K562 (cell line): ENCODE data around the gene ATG13. TPM values are rescaled to one million over a fixed set of nuclear protein-coding genes. Genes with fewer than 3 reads are reported as not detected.

ENCODE experiments used
- ATAC-seq: fragments of 200-7000 bp; cut with Tn5 transposase; 3 replicates; pipeline ENCODE4 v1.9.1; 2020; ENCODE audit warnings: moderate library complexity
- BruUV-seq: library from RNA; stranded (reverse); fragments of 400-500 nt; replicated peaks from 2 replicates; lab custom pipeline; 2021; lab: Mats Ljungman, UMichigan
- CTCF ChIA-PET: fragments of 300-600 bp; formaldehyde crosslinking; extraction: SDS; loops from one replicate; lab custom pipeline; 2021; ENCODE audit warnings: low intra/inter-chr PET ratio; lab: Yijun Ruan, JAX
- POLR2A ChIA-PET: fragments of 300-600, 350-650 bp; sonication (Branson Sonifier 250); formaldehyde crosslinking; extraction: SDS; loops from one replicate; lab custom pipeline; 2021; ENCODE audit warnings: antibody characterized with exemption, inconsistent platforms; lab: Yijun Ruan, JAX
- DNase-seq, 4 experiments: peaks; one replicate each; pipeline versions ENCODE4 v3.0.0 to v3.0.0-alpha.2; 2011 to 2018; ENCODE audit warnings: low spot score in 3 of 4, mixed read lengths in 3 of 4; ENCODE audit errors: extremely low read depth in 1 of 4
- FAIRE-seq: peaks from 2 replicates; lab custom pipeline; 2011; peaks lifted over from hg19 to GRCh38; lab: Jason Lieb, UNC
- H2AFZ ChIP-seq: 2 replicates; pipeline ENCODE4 v1.6.0; 2011; ENCODE audit warnings: low read depth, low read length, control low read depth, inconsistent platforms
- H3K27ac ChIP-seq: fragments of 200-600 bp; 3 replicates; pipeline ENCODE4 v1.8.0; 2011; ENCODE audit warnings: low read depth, mild to moderate bottlenecking, control low read depth, inconsistent platforms, low read length, moderate library complexity, mixed read lengths; ENCODE audit errors: extremely low read depth
- H3K27me3 ChIP-seq, 2 experiments: fragments of 300-600 bp in 1 of 2; 2 replicates in 1 of 2; 3 replicates in 1 of 2; pipeline versions ENCODE4 v1.6.0 to v1.8.0; 2011; ENCODE audit warnings: inconsistent platforms in 2 of 2, low read length in 2 of 2, mild to moderate bottlenecking in 1 of 2, mixed read lengths in 1 of 2, moderate library complexity in 1 of 2; ENCODE audit not compliant: control insufficient read depth in 2 of 2, insufficient read depth in 2 of 2
- H3K36me3 ChIP-seq: fragments of 300-600 bp; 3 replicates; pipeline ENCODE4 v1.8.0; 2011; ENCODE audit warnings: mild to moderate bottlenecking, low read length, inconsistent platforms; ENCODE audit not compliant: control insufficient read depth, insufficient read depth
- H3K4me1 ChIP-seq, 2 experiments: fragments of 200-600 bp in 1 of 2; replicated peaks in 1 of 2; 2 replicates in 1 of 2; 3 replicates in 1 of 2; pipeline versions ENCODE4 v1.5.1 to v1.8.0; 2011; ENCODE audit warnings: inconsistent platforms in 2 of 2, low read length in 2 of 2, mild to moderate bottlenecking in 1 of 2, mixed read lengths in 1 of 2, moderate library complexity in 1 of 2; ENCODE audit not compliant: control insufficient read depth in 2 of 2, insufficient read depth in 2 of 2
- H3K4me2 ChIP-seq: 2 replicates; pipeline ENCODE4 v1.6.1; 2011; ENCODE audit warnings: low read length, control low read depth, inconsistent platforms, mixed read lengths; ENCODE audit not compliant: insufficient read depth
- H3K4me3 ChIP-seq: fragments of 200-600 bp; sonication (generic), shearing (Covaris generic); 2 replicates; pipeline ENCODE4 v1.5.1; 2016; ENCODE audit warnings: control low read depth, inconsistent platforms
- H3K79me2 ChIP-seq: fragments of 200-600 bp; 3 replicates; pipeline ENCODE4 v1.8.0; 2011; ENCODE audit warnings: low read length, inconsistent platforms; ENCODE audit not compliant: control insufficient read depth, insufficient read depth
- H3K9ac ChIP-seq, 2 experiments: 2 replicates each; pipeline versions ENCODE4 v1.6.0 to v1.6.1; 2011; ENCODE audit warnings: low read depth in 2 of 2, low read length in 2 of 2, control low read depth in 1 of 2, inconsistent platforms in 1 of 2, mild to moderate bottlenecking in 1 of 2, mixed read lengths in 1 of 2; ENCODE audit not compliant: insufficient read depth in 1 of 2
- H3K9me1 ChIP-seq: one replicate; pipeline ENCODE4 v1.6.0; 2011; ENCODE audit warnings: inconsistent platforms, mild to moderate bottlenecking, low read length, moderate library complexity; ENCODE audit not compliant: control insufficient read depth, insufficient read depth
- H3K9me3 ChIP-seq: replicated peaks from 2 replicates; pipeline ENCODE4 v1.5.1; 2011; ENCODE audit warnings: low read depth, low read length, inconsistent platforms; ENCODE audit not compliant: control insufficient read depth, insufficient read depth
- H4K20me1 ChIP-seq: replicated peaks from 2 replicates; pipeline ENCODE4 v1.6.1; 2011; ENCODE audit warnings: low read length, inconsistent platforms, mixed read lengths; ENCODE audit not compliant: control insufficient read depth, insufficient read depth
- ARID4B ChIP-seq: sonication (generic); formaldehyde crosslinking; IDR thresholded peaks from 2 replicates; pipeline ENCODE4 v1.8.0; 2022; ENCODE audit warnings: mild to moderate bottlenecking, missing genetic modification reagents
- BRD4 ChIP-seq: fragments of 200-600 bp; sonication (generic); IDR thresholded peaks from 2 replicates; pipeline ENCODE4 v1.6.1; 2017; ENCODE audit warnings: inconsistent platforms
- ELK1 ChIP-seq: sonication (generic); formaldehyde crosslinking; IDR thresholded peaks from 2 replicates; pipeline ENCODE4 v1.8.1; 2022; ENCODE audit warnings: missing genetic modification reagents
- MNT ChIP-seq, 2 experiments: fragments of 450-650 bp; conservative IDR thresholded peaks; 2 replicates each; pipeline ENCODE4 v1.6.1; 2017; ENCODE audit warnings: mild to moderate bottlenecking in 2 of 2, moderate library complexity in 2 of 2
- RBBP5 ChIP-seq: fragments of 200-600 bp; sonication (generic); IDR thresholded peaks from 2 replicates; pipeline ENCODE4 v1.6.1; 2012; ENCODE audit warnings: borderline replicate concordance, mild to moderate bottlenecking, low read length, control low read depth, inconsistent platforms; ENCODE audit not compliant: insufficient read depth, poor library complexity, severe bottlenecking
- STAT6 ChIP-seq: sonication (generic); formaldehyde crosslinking; IDR thresholded peaks from 2 replicates; pipeline ENCODE4 v1.8.1; 2023; ENCODE audit warnings: mild to moderate bottlenecking, missing genetic modification reagents
- ZNF232 ChIP-seq: sonication (generic); formaldehyde crosslinking; IDR thresholded peaks from 2 replicates; pipeline ENCODE4 v1.8.0; 2022; ENCODE audit warnings: mild to moderate bottlenecking, missing genetic modification reagents
- ZNF431 ChIP-seq: sonication (generic); formaldehyde crosslinking; IDR thresholded peaks from 2 replicates; pipeline ENCODE4 v1.8.0; 2022; ENCODE audit warnings: mild to moderate bottlenecking, missing genetic modification reagents
- ZNF655 ChIP-seq: fragments of 250-450 bp; sonication (Bioruptor Pico); IDR thresholded peaks from 2 replicates; pipeline ENCODE4 v1.5.0; 2021
- ZSCAN29 ChIP-seq: fragments of 450-650 bp; IDR thresholded peaks from 2 replicates; pipeline ENCODE4 v1.6.1; 2017
- WGBS: fragments of 100-300 bp; shearing (Covaris generic); methylation state at CpG from one replicate; pipeline ENCODE4 v1.1.6; 2016; ENCODE audit warnings: low coverage, mixed read lengths; ENCODE audit not compliant: insufficient coverage; ENCODE audit errors: missing lambda C conversion rate; 5-methylcytosine and 5-hydroxymethylcytosine counted together
- in situ Hi-C: fragments of 300-500 bp; cut with MboI; formaldehyde crosslinking; loops from 4 replicates; pipeline ENCODE4 v1.15.0; 2018; ENCODE audit warnings: inconsistent platforms, mixed read lengths
- intact Hi-C: fragments of 100-400 bp; cut with micrococcal nuclease; formaldehyde crosslinking; loops from 2 replicates; pipeline ENCODE4 v1.14.2; 2022
- polyA plus RNA-seq, 8 experiments: library from polyadenylated mRNA; depleted of rRNA in 4 of 8; stranded (reverse) in 5 of 8; unstranded in 3 of 8; fragments of >200 nt; fragmentation: Nextera tagmentation in 2 of 8; fragmentation: Illumina TruSeq in 1 of 8; extraction: Ambion mirVana in 2 of 8; extraction: Trizol in 1 of 8; gene quantifications; 2 replicates each; pipeline versions ENCODE4 v1.2.1 to v1.2.3, GENCODE V29; 2011 to 2014; ENCODE audit warnings: inconsistent platforms in 1 of 8, missing spikeins in 1 of 8
- total RNA-seq, 7 experiments: library from RNA; depleted of rRNA in 6 of 7; stranded (reverse); fragments of >200 nt in 6 of 7; fragmentation: Illumina TruSeq in 2 of 7; extraction: Trizol in 2 of 7; gene quantifications; 2 replicates each; pipeline versions ENCODE4 v1.2.1 to v1.2.3, GENCODE V29; 2011 to 2021; ENCODE audit warnings: low replicate concordance in 1 of 7

Gene ATG13
- total and polyA plus RNA-seq, 9 of the 15 experiments (the other 6 are each of a cell fraction or from before 2014, with no cell fraction given) = 13.1 to 61.5 (median 36.5) TPM

GRCh38 chr11:46658259-46658658 lies 40.9 kb downstream of the ATG13 start:
- Histone ChIP-seq H3K4me2 (no peak overlapping the region), H3K9ac (no peak overlapping the region), H3K9me3 (no peaks in the 10 kb centered on the region), H4K20me1 (no peaks in the 10 kb centered on the region), H3K4me1 (peaks cover 0 to under 1% of the 10 kb centered on the region in 2 experiments; a peak in 2 of 5 replicates), H3K4me3 (no peak overlapping the region), H3K27me3 (no peaks in the 10 kb centered on the region), H2AFZ (no peak overlapping the region), H3K79me2 (no peaks in the 10 kb centered on the region), H3K36me3 (peaks cover 56% of the 10 kb centered on the region), H3K27ac (no peak overlapping the region), H3K9me1 (no peaks in the 10 kb centered on the region)
- intact Hi-C loops = no loop called here
- FAIRE-seq = no peak
- no peak for ATAC-seq
- in situ Hi-C loops = no loop called here
- WGBS = 85% methylated on average over 4 of the region's 4 CpGs
- ChIA-PET CTCF (no interaction called here), POLR2A (interaction anchor here (0.7 kb wide), 1 partner anchor 9 kb away, joined by 3 read pairs; no protein-coding TSS in a partner anchor)
- no TSS peak for BruUV-seq
- no peak for DNase-seq
- TF ChIP-seq ARID4B (CRISPR knock-in tag) (no peak), ZNF655 (CRISPR knock-in tag) (no peak), ZNF431 (no peak), ZSCAN29 (no peak), ELK1 (CRISPR knock-in tag) (no peak), RBBP5 (no peak), STAT6 (CRISPR knock-in tag) (no peak), ZNF232 (CRISPR knock-in tag) (no peak), MNT (conservative IDR thresholded peaks at IDR 0.05) (no peak), BRD4 (no peak)
